Naive B cell (primary cell): ENCODE measurements around the gene JMJD7. TPM values are rescaled to one million over a fixed set of nuclear protein-coding genes. Genes with fewer than 3 reads are reported as not detected.
"Not testable (repeated sequence)": the region's sequence is repeated elsewhere in the genome, so short reads cannot be mapped to it uniquely, and the experiment has no call there.

Experiments used
- ATAC-seq, 2 donors: fragments of 150-1000 bp; cut with Tn5 transposase; 2 replicates each; pipeline ENCODE4 v1.10.0; 2021; ENCODE audit warnings: low read depth in 2 of 2, mild to moderate bottlenecking in 2 of 2, moderate library complexity in 2 of 2
- DNase-seq: peaks from one replicate; pipeline ENCODE4 v3.0.0; 2022
- H3K27ac Mint-ChIP-seq, 6 donors: one replicate each; pipeline ENCODE4 v1.8.0; 2020 to 2022; ENCODE audit warnings: mild to moderate bottlenecking in 6 of 6, mixed read lengths in 6 of 6, moderate library complexity in 5 of 6, inconsistent platforms in 2 of 6
- H3K27me3 Mint-ChIP-seq, 3 donors: one replicate each; pipeline ENCODE4 v1.8.0; 2021 to 2022; ENCODE audit warnings: mixed read lengths in 3 of 3, mild to moderate bottlenecking in 1 of 3
- H3K36me3 Mint-ChIP-seq, 2 donors: one replicate each; pipeline ENCODE4 v1.8.0; 2020 to 2022; ENCODE audit warnings: mixed read lengths in 2 of 2, inconsistent platforms in 1 of 2, mild to moderate bottlenecking in 1 of 2
- H3K4me1 Mint-ChIP-seq, 3 donors: one replicate each; pipeline ENCODE4 v1.8.0; 2020 to 2022; ENCODE audit warnings: mixed read lengths in 3 of 3, inconsistent platforms in 1 of 3, mild to moderate bottlenecking in 1 of 3, moderate library complexity in 1 of 3
- H3K4me3 Mint-ChIP-seq, 8 donors: one replicate each; pipeline ENCODE4 v1.8.0; 2020 to 2022; ENCODE audit warnings: mild to moderate bottlenecking in 8 of 8, mixed read lengths in 8 of 8, moderate library complexity in 8 of 8, inconsistent platforms in 2 of 8
- H3K9me3 Mint-ChIP-seq, 7 donors: one replicate each; pipeline ENCODE4 v1.8.0; 2020 to 2022; ENCODE audit warnings: mixed read lengths in 7 of 7, mild to moderate bottlenecking in 5 of 7, inconsistent platforms in 2 of 7, moderate library complexity in 1 of 7
- polyA plus RNA-seq, 6 donors: library from polyadenylated mRNA; unstranded; fragments of 300-500 nt; fragmentation: Illumina TruSeq; gene quantifications; one replicate each; pipeline ENCODE4 v1.2.3, GENCODE V29; 2021; ENCODE audit warnings: low read depth in 6 of 6

JMJD7 gene
- polyA plus RNA-seq, 6 donors from 2014 or later, result 11.3 to 32.6 (median 14.3) TPM

DNA sequence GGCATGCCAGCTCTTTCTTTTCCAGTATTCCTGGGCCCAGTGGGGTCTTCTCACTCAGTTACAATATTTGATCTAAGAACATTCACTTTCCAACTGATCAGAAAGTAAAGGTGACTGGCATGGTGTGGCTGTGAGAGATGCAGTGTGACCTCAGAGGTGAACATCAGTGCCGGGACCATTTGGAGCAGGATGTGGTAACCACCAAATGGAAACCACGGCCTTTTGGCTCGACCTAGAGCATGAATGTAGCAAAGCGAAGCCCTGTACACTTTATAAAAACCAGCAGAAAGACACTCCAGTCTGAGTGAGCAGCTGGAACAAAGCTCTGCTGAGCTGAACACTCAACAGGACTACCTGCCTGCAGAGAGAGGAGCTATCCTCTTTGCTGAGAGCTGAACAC lies 3.4 kb downstream of the JMJD7 start:
- peak overlapping the region in 1 of 8 donors; percentile 48 for H3K4me3 Mint-ChIP-seq
- DNase-seq, ATAC-seq, H3K9me3 Mint-ChIP-seq, H3K36me3 Mint-ChIP-seq, H3K27me3 Mint-ChIP-seq: not testable (repeated sequence)
- H3K27ac Mint-ChIP-seq, result peak overlapping the region in 3 of 6 donors; percentile 52 to 75 (median 74)
- H3K4me1 Mint-ChIP-seq, result peaks cover 33 to 48% (median 40%) of the 10 kb centered on the region in 3 donors

DNA sequence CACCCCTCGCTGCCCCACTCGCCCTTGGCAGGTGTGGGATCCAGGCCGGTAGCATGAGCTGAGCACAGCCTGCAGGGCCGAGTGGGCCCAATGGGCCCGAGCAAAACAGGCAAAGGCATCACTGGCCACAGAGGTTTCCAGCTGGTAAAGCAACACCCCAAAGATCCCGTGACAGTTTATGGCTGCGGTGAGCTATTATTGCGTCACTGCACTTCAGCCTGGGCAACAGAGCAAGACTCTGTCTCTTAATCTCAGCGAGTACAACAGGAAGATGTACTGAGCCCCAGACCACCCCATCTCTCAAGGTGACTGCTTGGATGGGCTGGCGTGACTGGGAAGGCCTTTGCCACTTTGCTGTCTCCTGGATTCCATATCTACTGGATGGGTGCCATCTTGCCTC lies 4.3 kb downstream of the JMJD7 start:
- peak overlapping the region in 1 of 8 donors; percentile 33 for H3K4me3 Mint-ChIP-seq
- peaks cover 33 to 47% (median 36%) of the 10 kb centered on the region in 3 donors for H3K4me1 Mint-ChIP-seq
- H3K27me3 Mint-ChIP-seq, result no peaks in the 10 kb centered on the region
- no peaks in the 10 kb centered on the region for H3K36me3 Mint-ChIP-seq
- no peak for ATAC-seq
- no peaks in the 10 kb centered on the region for H3K9me3 Mint-ChIP-seq
- DNase-seq, result no peak
- H3K27ac Mint-ChIP-seq, result peak overlapping the region in 1 of 6 donors; percentile 33

DNA sequence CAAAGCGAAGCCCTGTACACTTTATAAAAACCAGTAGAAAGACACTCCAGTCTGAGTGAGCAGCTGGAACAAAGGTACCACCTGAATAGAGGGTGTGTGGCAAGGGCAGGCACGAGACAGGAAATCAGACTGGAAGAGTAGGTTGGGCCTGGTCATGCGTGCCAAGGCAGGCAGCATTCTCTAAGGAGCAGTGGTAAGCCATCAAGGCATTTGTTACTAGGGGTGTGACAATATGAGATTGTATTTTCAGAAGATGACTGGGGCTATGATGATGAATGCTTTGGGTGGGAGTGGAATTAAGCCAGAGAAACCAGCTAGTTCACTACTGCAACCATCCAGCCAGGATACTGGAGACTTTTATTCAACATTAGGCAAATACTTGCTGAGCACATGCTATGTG lies 5.0 kb downstream of the JMJD7 start:
- Mint-ChIP-seq H3K27me3 (no peaks in the 10 kb centered on the region), H3K36me3 (no peaks in the 10 kb centered on the region), H3K9me3 (no peaks in the 10 kb centered on the region), H3K27ac (peak overlapping the region in 2 of 6 donors; percentile 13 to 47), H3K4me3 (peak overlapping the region in 1 of 8 donors; percentile 8), H3K4me1 (peaks cover 33 to 44% (median 33%) of the 10 kb centered on the region in 3 donors)
- DNase-seq, result no peak
- peak in 1 of 2 donors; percentile 11 for ATAC-seq

DNA sequence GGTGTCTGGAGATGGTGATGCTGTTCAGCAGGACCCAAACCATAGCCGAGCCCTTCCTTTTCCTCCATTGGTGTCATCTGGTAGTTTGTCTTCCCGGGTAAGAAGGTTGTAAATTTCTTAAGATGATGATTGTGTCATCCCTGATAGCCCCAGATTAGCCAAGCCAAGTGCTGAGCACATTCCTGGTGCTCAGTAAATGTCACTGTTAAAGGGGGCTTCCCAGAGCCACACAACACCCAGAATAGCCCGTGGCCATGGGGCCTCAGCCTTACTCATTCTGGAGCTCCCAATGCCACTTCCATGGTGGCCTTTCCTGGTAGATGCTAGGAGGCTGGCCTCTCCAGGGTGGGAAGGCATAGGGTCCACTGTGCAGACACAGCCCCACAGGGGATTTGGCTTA lies 6.2 kb downstream of the JMJD7 start:
- Mint-ChIP-seq H3K27ac (peak overlapping the region in 1 of 6 donors; percentile 3), H3K27me3 (no peaks in the 10 kb centered on the region), H3K36me3 (no peaks in the 10 kb centered on the region), H3K4me1 (peaks cover 24 to 34% (median 24%) of the 10 kb centered on the region in 3 donors), H3K4me3 (no peak overlapping the region), H3K9me3 (no peaks in the 10 kb centered on the region)
- DNase-seq, result no peak
- no peak for ATAC-seq

DNA sequence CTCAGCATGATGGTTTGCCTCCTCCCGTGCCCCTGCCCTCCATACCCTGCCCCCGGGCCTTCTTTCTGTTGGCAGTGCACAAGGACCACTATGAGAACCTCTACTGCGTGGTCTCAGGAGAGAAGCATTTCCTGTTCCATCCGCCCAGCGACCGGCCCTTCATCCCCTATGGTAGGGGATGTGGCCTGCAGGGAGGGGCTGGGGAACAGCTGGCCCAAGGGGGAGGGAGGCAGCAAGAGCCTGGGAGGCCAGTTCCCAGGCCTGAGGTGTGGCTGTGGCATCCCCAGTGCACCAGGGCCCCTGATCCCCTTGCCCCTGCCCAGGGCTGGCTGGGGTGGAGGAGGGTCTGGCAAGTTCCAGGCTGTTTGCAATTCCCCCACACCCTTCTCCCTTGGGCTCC lies 8.2 kb downstream of the JMJD7 start:
- Mint-ChIP-seq H3K4me3 (no peak overlapping the region), H3K9me3 (no peaks in the 10 kb centered on the region), H3K36me3 (no peaks in the 10 kb centered on the region), H3K27ac (no peak overlapping the region), H3K27me3 (no peaks in the 10 kb centered on the region), H3K4me1 (peaks cover 20 to 24% (median 24%) of the 10 kb centered on the region in 3 donors)
- ATAC-seq (no peak), DNase-seq (no peak)

DNA sequence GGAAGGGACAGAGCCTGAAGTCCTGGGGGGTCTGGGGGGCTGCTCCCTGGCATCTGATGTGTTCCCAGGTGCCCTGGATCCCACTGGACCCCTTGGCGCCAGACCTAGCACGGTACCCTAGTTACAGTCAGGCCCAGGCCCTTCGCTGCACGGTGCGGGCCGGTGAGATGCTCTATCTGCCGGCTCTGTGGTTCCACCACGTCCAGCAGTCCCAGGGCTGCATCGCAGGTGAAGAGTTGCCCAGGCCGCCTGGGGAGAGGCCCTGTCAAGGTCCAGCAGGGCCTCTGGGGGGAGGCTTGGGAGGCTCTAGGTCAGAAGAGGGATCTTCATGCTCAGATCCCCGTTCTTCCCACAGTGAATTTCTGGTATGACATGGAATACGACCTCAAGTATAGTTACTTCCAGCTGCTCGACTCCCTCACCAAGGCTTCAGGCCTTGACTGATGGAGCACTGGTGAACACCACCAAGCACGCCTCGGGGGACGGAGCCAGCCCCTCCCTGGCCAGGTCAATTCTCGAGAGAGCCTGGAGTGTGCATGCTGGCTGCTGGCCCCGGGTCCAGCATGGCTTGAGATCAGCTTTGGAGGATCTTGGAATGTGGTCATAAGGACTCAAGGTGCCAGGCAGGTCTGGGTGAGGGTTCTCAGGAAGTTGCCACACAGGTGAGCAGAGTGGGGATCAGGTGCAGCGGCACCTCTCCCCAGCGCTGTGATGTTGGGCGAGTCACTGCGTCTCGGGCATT lies 9.0 kb downstream of the JMJD7 start:
- no peak overlapping the region for H3K27ac Mint-ChIP-seq
- H3K36me3 Mint-ChIP-seq, result no peaks in the 10 kb centered on the region
- H3K9me3 Mint-ChIP-seq, result no peaks in the 10 kb centered on the region
- H3K27me3 Mint-ChIP-seq, result no peaks in the 10 kb centered on the region
- ATAC-seq, result no peak
- no peak for DNase-seq
- H3K4me3 Mint-ChIP-seq, result no peak overlapping the region
- peaks cover 17 to 23% (median 18%) of the 10 kb centered on the region in 3 donors for H3K4me1 Mint-ChIP-seq

DNA sequence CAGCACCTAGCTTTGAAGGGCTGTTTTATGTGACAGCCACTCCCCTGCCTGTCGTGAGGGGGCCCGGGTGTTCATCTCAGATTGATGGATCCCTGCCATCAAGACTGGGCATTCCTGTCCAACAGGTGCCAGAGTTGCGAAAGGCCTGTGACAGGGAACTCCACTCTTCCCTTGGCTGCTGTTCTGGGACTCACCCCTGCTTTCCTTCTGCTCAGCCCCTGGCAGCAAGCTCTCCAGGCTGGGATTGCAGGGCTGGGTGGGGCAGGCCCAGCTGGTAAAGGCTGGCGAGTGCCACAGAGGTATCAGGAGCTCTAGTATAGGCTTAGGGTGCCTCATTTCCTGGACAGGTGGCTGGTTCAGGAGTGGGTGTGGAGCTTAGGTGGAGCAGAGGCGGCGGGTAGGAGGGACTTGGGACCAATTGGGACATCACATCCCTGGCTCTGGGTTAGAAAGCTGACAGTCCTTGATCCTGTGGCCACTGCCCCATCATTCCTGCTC lies 10.6 kb downstream of the JMJD7 start, which contains the start of gene PLA2G4B:
Gene PLA2G4B (plus strand): TSS at position 448 of the 498 bp plus-strand sequence. CDS start 67 bp downstream, outside the sequence.
- ATAC-seq, result no peak
- no peak within 1 kb of the TSS for H3K4me3 Mint-ChIP-seq
- peaks cover 5 to 11% (median 8%) of the 10 kb centered on the region in 3 donors for H3K4me1 Mint-ChIP-seq
- no peaks in the 10 kb centered on the region for H3K27me3 Mint-ChIP-seq
- no peaks in the 10 kb centered on the region for H3K9me3 Mint-ChIP-seq
- DNase-seq, result no peak
- no peaks in the 10 kb centered on the region for H3K36me3 Mint-ChIP-seq
- H3K27ac Mint-ChIP-seq, result peak within 1 kb of the TSS in 1 of 6 donors; percentile 16

DNA sequence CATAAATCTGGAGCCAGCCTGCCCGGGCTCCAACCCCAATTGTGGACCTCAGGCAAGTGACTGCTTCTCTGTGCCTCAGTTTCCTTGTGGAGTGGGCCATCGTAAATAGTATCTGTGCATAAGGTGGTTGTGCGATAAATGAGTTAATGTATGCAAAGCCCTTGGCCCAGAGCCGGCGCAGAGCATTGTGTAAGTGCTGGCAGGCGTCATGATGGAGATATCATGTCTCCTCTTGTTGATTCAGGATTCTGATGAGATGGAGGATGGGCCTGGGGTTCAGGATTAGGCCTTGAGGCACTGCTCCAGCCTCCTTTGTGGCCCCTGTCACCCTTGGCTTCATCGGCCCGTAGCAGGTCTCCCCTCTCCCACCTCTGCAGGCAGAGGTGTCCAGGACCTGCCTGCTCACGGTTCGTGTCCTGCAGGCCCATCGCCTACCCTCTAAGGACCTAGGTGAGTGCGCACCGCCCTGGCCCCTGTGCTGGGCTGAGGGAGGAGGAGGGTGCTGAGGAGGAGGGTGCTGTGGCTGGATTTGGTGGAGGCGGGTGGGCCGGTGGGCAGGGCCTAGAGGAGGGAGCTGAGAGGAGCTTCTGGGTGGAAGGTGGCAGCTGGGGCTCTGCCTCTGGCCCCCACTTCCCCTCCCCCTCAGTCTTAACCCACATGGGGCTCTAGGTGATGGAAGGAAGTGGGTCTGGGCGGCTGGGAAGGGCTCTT lies 12.0 kb downstream of the JMJD7 start:
- Mint-ChIP-seq H3K27ac (peak overlapping the region in 1 of 6 donors; percentile 16), H3K4me3 (no peak overlapping the region), H3K9me3 (no peaks in the 10 kb centered on the region), H3K27me3 (no peaks in the 10 kb centered on the region), H3K4me1 (peaks cover 0 to 11% (median 2%) of the 10 kb centered on the region in 3 donors), H3K36me3 (no peaks in the 10 kb centered on the region)
- ATAC-seq, result no peak
- DNase-seq, result no peak

DNA sequence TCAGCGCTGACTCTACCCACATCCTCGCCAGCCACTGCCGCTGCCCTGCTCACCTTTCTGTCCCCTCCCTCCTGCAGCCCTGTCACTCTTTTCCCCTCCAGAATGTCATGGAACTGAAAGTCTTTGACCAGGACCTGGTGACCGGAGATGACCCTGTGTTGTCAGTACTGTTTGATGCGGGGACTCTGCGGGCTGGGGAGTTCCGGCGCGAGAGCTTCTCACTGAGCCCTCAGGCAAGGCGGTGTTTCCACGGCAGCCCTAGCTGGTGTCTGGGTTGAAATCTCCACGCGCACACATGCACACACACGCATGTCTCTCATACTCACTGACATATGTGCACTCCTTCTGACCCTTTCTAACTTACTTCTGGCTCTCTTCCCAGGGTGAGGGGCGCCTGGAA lies 12.8 kb downstream of the JMJD7 start:
- Mint-ChIP-seq H3K9me3 (no peaks in the 10 kb centered on the region), H3K27me3 (no peaks in the 10 kb centered on the region), H3K36me3 (no peaks in the 10 kb centered on the region), H3K4me1 (peaks cover 0 to 6% (median 2%) of the 10 kb centered on the region in 3 donors), H3K4me3 (no peak overlapping the region), H3K27ac (no peak overlapping the region)
- ATAC-seq (no peak), DNase-seq (no peak)

DNA sequence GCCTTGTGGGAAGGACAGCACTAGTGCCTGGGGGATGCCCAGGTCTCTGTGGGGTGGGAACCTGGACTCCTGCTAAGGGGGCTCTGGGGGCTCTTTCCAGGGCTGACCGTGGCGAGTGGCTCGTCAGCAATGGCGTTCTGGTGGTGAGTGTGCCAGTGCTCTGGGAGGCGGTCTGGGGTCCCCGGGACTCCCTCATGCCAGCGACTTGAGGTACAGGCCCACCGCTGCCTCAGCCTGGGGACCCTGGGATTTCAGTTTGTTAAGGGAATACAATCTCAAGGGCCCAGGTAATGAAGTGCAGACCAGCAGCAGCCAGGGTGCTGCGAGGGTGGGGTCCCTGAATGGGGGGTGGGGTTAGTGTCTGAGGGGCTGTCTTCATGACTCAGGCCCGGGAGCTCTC lies 13.2 kb downstream of the JMJD7 start:
- DNase-seq, result no peak
- Mint-ChIP-seq H3K27me3 (no peaks in the 10 kb centered on the region), H3K4me3 (no peak overlapping the region), H3K4me1 (peaks cover 0 to 2% (median 1%) of the 10 kb centered on the region in 3 donors), H3K27ac (no peak overlapping the region), H3K9me3 (no peaks in the 10 kb centered on the region), H3K36me3 (no peaks in the 10 kb centered on the region)
- ATAC-seq, result no peak

DNA sequence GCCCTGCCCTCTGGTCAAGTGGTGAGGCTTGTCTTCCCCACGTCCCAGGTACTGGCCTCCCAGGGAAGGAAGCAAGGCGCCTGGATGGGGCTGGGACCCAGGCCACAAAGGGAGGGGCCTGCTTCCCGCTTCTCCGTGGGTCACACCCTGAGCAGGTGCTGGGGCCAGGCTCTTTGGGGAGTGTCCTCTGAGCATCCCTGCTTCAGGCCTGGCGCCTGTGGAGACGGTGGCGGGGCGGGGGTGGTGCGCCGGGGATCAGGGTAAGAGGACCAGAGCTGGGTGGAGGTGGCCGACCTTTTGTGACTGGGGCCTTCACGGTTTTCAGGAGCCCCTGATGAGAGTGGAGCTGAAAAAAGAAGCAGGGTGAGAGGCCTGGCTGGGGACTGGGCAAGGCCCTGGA lies 14.3 kb downstream of the JMJD7 start:
- no peak for ATAC-seq
- no peak for DNase-seq
- Mint-ChIP-seq H3K4me3 (no peak overlapping the region), H3K9me3 (no peaks in the 10 kb centered on the region), H3K4me1 (peaks cover 0 to under 1% (median 0%) of the 10 kb centered on the region in 3 donors), H3K36me3 (peaks cover 0 to under 1% of the 10 kb centered on the region in 2 donors), H3K27ac (no peak overlapping the region), H3K27me3 (no peaks in the 10 kb centered on the region)

DNA sequence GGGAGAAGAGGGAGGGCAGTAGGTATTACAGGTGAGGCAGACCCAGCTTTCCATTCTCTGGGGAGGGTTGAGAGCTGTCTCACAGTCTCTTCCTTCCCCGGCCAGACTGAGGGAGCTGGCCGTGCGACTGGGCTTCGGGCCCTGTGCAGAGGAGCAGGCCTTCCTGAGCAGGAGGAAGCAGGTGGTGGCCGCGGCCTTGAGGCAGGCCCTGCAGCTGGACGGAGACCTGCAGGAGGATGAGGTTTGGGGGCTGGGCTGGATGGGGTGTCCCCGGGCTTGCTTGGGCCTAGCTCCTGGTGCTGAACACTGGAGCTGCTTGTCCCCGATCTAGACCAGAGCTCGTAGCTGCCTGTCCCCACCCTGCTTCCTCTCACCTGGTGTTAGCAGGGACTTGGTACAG lies 15.7 kb downstream of the JMJD7 start:
- no peak overlapping the region for H3K4me3 Mint-ChIP-seq
- no peaks in the 10 kb centered on the region for H3K9me3 Mint-ChIP-seq
- no peaks in the 10 kb centered on the region for H3K27me3 Mint-ChIP-seq
- DNase-seq (no peak), ATAC-seq (no peak)
- no peaks in the 10 kb centered on the region for H3K4me1 Mint-ChIP-seq
- no peak overlapping the region for H3K27ac Mint-ChIP-seq
- peaks cover 0 to 14% of the 10 kb centered on the region in 2 donors for H3K36me3 Mint-ChIP-seq

DNA sequence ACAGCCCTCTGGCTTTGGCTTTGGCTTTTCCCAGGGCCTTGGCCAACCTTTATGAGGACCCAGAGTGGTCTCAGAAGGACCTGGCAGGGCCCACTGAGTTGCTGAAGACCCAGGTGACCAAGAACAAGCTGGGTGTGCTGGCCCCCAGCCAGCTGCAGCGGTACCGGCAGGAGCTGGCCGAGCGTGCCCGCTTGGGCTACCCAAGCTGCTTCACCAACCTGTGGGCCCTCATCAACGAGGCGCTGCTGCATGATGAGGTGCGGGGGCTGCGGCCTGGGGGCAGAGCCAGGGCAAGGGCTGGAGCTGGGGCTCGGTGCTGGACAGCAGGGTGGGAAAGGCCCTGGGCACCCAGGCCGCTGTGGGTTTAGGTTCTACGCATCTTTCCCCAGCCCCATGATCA lies 16.9 kb downstream of the JMJD7 start:
- DNase-seq, result no peak
- ATAC-seq, result no peak
- Mint-ChIP-seq H3K27me3 (no peaks in the 10 kb centered on the region), H3K4me3 (no peak overlapping the region), H3K4me1 (no peaks in the 10 kb centered on the region), H3K27ac (peak overlapping the region in 1 of 6 donors; percentile 58), H3K36me3 (peaks cover 0 to 14% of the 10 kb centered on the region in 2 donors), H3K9me3 (no peaks in the 10 kb centered on the region)

DNA sequence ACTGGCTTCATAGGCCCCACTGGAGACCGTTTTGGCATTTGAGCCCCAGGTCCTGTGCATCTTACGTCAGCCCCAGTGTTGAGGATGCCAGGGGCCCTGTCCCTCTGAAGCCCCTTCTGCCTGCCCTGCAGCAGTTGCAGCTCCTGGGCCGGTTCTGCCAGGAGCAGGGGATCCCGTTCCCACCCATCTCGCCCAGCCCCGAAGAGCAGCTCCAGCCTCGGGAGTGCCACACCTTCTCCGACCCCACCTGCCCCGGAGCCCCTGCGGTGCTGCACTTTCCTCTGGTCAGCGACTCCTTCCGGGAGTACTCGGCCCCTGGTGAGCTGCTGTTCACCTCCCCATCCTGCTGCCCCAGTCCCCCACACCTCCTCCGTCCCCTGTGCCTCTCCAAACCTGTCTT lies 19.3 kb downstream of the JMJD7 start:
- Mint-ChIP-seq H3K27ac (no peak overlapping the region), H3K36me3 (peaks cover 0 to 14% of the 10 kb centered on the region in 2 donors), H3K27me3 (peaks cover 0 to 6% (median 0%) of the 10 kb centered on the region in 3 donors), H3K9me3 (no peaks in the 10 kb centered on the region), H3K4me3 (no peak overlapping the region), H3K4me1 (peaks cover 5 to 11% (median 8%) of the 10 kb centered on the region in 3 donors)
- no peak for DNase-seq
- ATAC-seq, result no peak
